ENCODE results near the gene METTL22. TPM values are rescaled to one million over a fixed set of nuclear protein-coding genes. Genes with fewer than 3 reads are reported as not detected.

The METTL22 gene
- total and polyA plus RNA-seq, 12 donors = 8.4 to 67.1 (median 25.3) TPM

- intact Hi-C loops (cut with DNase I) = no loop called here
- 3 to 7% (median 5%) methylated on average over 4 of the region's 4 CpGs for WGBS, 4 donors
- Histone ChIP-seq H3K27ac (peak overlapping the region in 2 of 5 donors; percentile 65 to 83), H3K27me3 (no peaks in the 10 kb centered on the region), H3K4me1 (replicated peaks in 1 of 2) (peaks cover 10 to 35% of the 10 kb centered on the region in 2 donors), H3K9me3 (replicated peaks in 1 of 3) (no peaks in the 10 kb centered on the region), H3K36me3 (replicated peaks in 1 of 2) (peaks cover 0 to 19% of the 10 kb centered on the region in 2 donors), H3K4me3 (peak overlapping the region in 3 of 4 donors; percentile 30 to 89 (median 45))
- DNase-seq = no peak
- TF ChIP-seq CTCF (IDR thresholded peaks at IDR 0.05) = no peak
- no peak for TF ChIP-seq POLR2A (IDR thresholded peaks at IDR 0.05)
Observed at GRCh38 chr16:8622315-8622656, 788 bp downstream of the METTL22 start.

GRCh38 chr16:8623634-8624033, 2.1 kb downstream of the METTL22 start:
- intact Hi-C loops (cut with DNase I) = no loop called here
- H3K36me3 ChIP-seq (replicated peaks in 1 of 2) = peaks cover 0 to 32% of the 10 kb centered on the region in 2 donors
- no peak for DNase-seq
- H3K9me3 ChIP-seq (replicated peaks in 1 of 3) = no peaks in the 10 kb centered on the region
- peaks cover 10 to 38% of the 10 kb centered on the region in 2 donors for H3K4me1 ChIP-seq (replicated peaks in 1 of 2)
- TF ChIP-seq POLR2A (IDR thresholded peaks at IDR 0.05) (no peak), CTCF (IDR thresholded peaks at IDR 0.05) (no peak)
- no peaks in the 10 kb centered on the region for H3K27me3 ChIP-seq
- no peak overlapping the region for H3K27ac ChIP-seq
- H3K4me3 ChIP-seq = no peak overlapping the region

- no peaks in the 10 kb centered on the region for H3K9me3 ChIP-seq (replicated peaks in 1 of 3)
- H3K4me3 ChIP-seq = no peak overlapping the region
- WGBS, 4 donors = 91 to 97% (median 94%) methylated on average over 10 of the region's 10 CpGs
- no peak overlapping the region for H3K27ac ChIP-seq
- H3K36me3 ChIP-seq (replicated peaks in 1 of 2) = peaks cover 0 to 52% of the 10 kb centered on the region in 2 donors
- DNase-seq = no peak
- intact Hi-C loops (cut with DNase I) = no loop called here
- no peak for TF ChIP-seq CTCF (IDR thresholded peaks at IDR 0.05)
- TF ChIP-seq POLR2A (IDR thresholded peaks at IDR 0.05) = no peak
- H3K4me1 ChIP-seq (replicated peaks in 1 of 2) = peaks cover 10 to 38% of the 10 kb centered on the region in 2 donors
- H3K27me3 ChIP-seq = no peaks in the 10 kb centered on the region
Observed at GRCh38 chr16:8625491-8626087, 4.1 kb downstream of the METTL22 start.

GRCh38 chr16:8626946-8627345, 5.4 kb downstream of the METTL22 start:
- DNase-seq = peak in 5 of 7 donors; percentile 33 to 57 (median 45)
- H3K27ac ChIP-seq = peak overlapping the region in 1 of 5 donors; percentile 37
- H3K36me3 ChIP-seq (replicated peaks in 1 of 2) = peaks cover 0 to 59% of the 10 kb centered on the region in 2 donors
- WGBS, 4 donors = 53 to 59% (median 57%) methylated on average over 8 of the region's 8 CpGs
- intact Hi-C loops (cut with DNase I) = no loop called here
- peaks cover 10 to 38% of the 10 kb centered on the region in 2 donors for H3K4me1 ChIP-seq (replicated peaks in 1 of 2)
- TF ChIP-seq POLR2A (IDR thresholded peaks at IDR 0.05) (peak in 1 of 2 donors; percentile 37), CTCF (IDR thresholded peaks at IDR 0.05) (no peak)
- no peak overlapping the region for H3K4me3 ChIP-seq
- no peaks in the 10 kb centered on the region for H3K9me3 ChIP-seq (replicated peaks in 1 of 3)
- H3K27me3 ChIP-seq = no peaks in the 10 kb centered on the region

All from adrenal gland (tissue), 12 donors.